Caco-2 (cell line): ENCODE measurements around the gene ATP8A2. TPM values are rescaled to one million over a fixed set of nuclear protein-coding genes. Genes with fewer than 3 reads are reported as not detected.

ENCODE experiments used
- BruUV-seq: library from RNA; stranded (reverse); fragments of 400-500 nt; replicated peaks from 2 replicates; lab custom pipeline; 2021; lab: Mats Ljungman, UMichigan
- CTCF ChIA-PET: fragments of 300-600 bp; sonication (Branson Sonifier 250); formaldehyde crosslinking; loops from one replicate; lab custom pipeline; 2022; ENCODE audit warnings: antibody characterized with exemption; lab: Charles Lee
- POLR2A ChIA-PET: fragments of 300-600 bp; sonication (Branson Sonifier 250); formaldehyde crosslinking; loops from one replicate; lab custom pipeline; 2022; ENCODE audit warnings: antibody characterized with exemption; lab: Charles Lee
- DNase-seq, 2 experiments: peaks; one replicate each; pipeline versions ENCODE4 v3.0.0 to v3.0.0-alpha.2; 2020 to 2022
- H3K27me3 ChIP-seq: replicated peaks from 2 replicates; pipeline ENCODE4 v1.6.0; 2011; ENCODE audit warnings: low read length; ENCODE audit not compliant: control insufficient read depth, insufficient read depth
- H3K36me3 ChIP-seq: 2 replicates; pipeline ENCODE4 v1.5.1; 2011; ENCODE audit warnings: low read length; ENCODE audit not compliant: control insufficient read depth, insufficient read depth
- H3K4me1 ChIP-seq: fragments of 250-450 bp; sonication (Bioruptor Pico); 2 replicates; pipeline ENCODE4 v1.5.1; 2020; ENCODE audit warnings: mild to moderate bottlenecking
- H3K4me3 ChIP-seq: 2 replicates; pipeline ENCODE4 v1.5.1; 2011; ENCODE audit warnings: low read depth, mild to moderate bottlenecking, control low read depth, low read length
- H3K9me3 ChIP-seq: fragments of 250-450 bp; sonication (Bioruptor Pico); 2 replicates; pipeline ENCODE4 v1.5.1; 2020; ENCODE audit warnings: mild to moderate bottlenecking, moderate library complexity
- H3K27ac Mint-ChIP-seq: one replicate; pipeline ENCODE4 v1.8.0; 2022; ENCODE audit warnings: mixed read lengths; ENCODE audit not compliant: unreplicated experiment
- H3K27me3 Mint-ChIP-seq: one replicate; pipeline ENCODE4 v1.8.0; 2022; ENCODE audit warnings: mixed read lengths; ENCODE audit not compliant: insufficient read depth, unreplicated experiment
- H3K36me3 Mint-ChIP-seq: one replicate; pipeline ENCODE4 v1.8.0; 2022; ENCODE audit warnings: mild to moderate bottlenecking, mixed read lengths; ENCODE audit not compliant: insufficient read depth, unreplicated experiment
- H3K4me1 Mint-ChIP-seq: one replicate; pipeline ENCODE4 v1.8.0; 2022; ENCODE audit warnings: low read depth, mixed read lengths; ENCODE audit not compliant: unreplicated experiment
- H3K4me3 Mint-ChIP-seq: one replicate; pipeline ENCODE4 v1.8.0; 2022; ENCODE audit warnings: mild to moderate bottlenecking, moderate library complexity, mixed read lengths; ENCODE audit not compliant: unreplicated experiment
- H3K9me3 Mint-ChIP-seq: one replicate; pipeline ENCODE4 v1.8.0; 2022; ENCODE audit warnings: mixed read lengths; ENCODE audit not compliant: unreplicated experiment
- CTCF ChIP-seq, 2 experiments: fragments of 200-600 bp in 1 of 2; IDR thresholded peaks; 1 replicate in 1 of 2; 2 replicates in 1 of 2; pipeline versions ENCODE4 v1.5.1 to v1.8.0; 2011 to 2022; ENCODE audit warnings: antibody characterized with exemption in 1 of 2, control low read depth in 1 of 2, inconsistent platforms in 1 of 2, low read depth in 1 of 2, low read length in 1 of 2, mild to moderate bottlenecking in 1 of 2, moderate library complexity in 1 of 2; ENCODE audit not compliant: insufficient read depth in 1 of 2, severe bottlenecking in 1 of 2, unreplicated experiment in 1 of 2
- intact Hi-C: fragments of 100-400 bp; cut with micrococcal nuclease; formaldehyde crosslinking; loops from one replicate; pipeline ENCODE4 v1.10.0; 2022; ENCODE audit not compliant: unreplicated experiment
- total RNA-seq: library from RNA; stranded (reverse); gene quantifications from 2 replicates; pipeline ENCODE4 v1.2.3, GENCODE V29; 2022

The ATP8A2 gene
- total RNA-seq, 1 experiment from 2014 or later = 0.05 TPM

- POLR2A ChIA-PET = no interaction called here
Measured at GRCh38 chr13:25806264-25806974, 434.6 kb downstream of the ATP8A2 start.

DNA sequence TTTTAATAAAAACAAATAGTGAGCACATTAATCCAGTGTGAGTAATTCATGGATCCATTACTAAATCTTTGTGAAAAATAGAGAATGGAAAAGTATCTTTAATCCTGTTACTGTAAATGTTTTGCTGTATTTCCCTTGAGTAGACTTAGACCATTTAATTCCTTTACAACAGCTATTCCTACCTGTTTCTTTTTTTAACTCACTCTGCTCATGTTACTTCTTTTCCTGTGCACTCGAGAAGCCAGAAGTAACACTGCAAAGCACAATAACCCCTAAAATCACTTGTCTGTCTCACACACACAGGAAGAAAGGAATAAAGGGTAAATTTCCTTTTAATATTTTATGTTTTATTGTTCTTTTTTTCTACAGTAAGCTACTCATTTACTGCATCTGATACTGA lies 435.8 kb downstream of the ATP8A2 start:
- DNase-seq = no peak
- Mint-ChIP-seq H3K4me3 (no peak overlapping the region), H3K36me3 (no peaks in the 10 kb centered on the region), H3K9me3 (peaks cover 11% of the 10 kb centered on the region), H3K4me1 (no peaks in the 10 kb centered on the region), H3K27me3 (peaks cover 15% of the 10 kb centered on the region), H3K27ac (no peak overlapping the region)
- intact Hi-C loops = no loop called here
- ChIA-PET CTCF (no interaction called here), POLR2A (no interaction called here)
- BruUV-seq = no TSS peak
- no peaks in the 10 kb centered on the region for H3K27me3 ChIP-seq
- H3K4me1 ChIP-seq = no peaks in the 10 kb centered on the region
- H3K36me3 ChIP-seq = no peaks in the 10 kb centered on the region
- TF ChIP-seq CTCF (IDR thresholded peaks at IDR 0.05; ENCODE audit: insufficient read depth in 1 of 2, low read depth in 1 of 2, low read length in 1 of 2, severe bottlenecking in 1 of 2, unreplicated experiment in 1 of 2) = no peak
- peaks cover 4% of the 10 kb centered on the region; the same call in 1 of the 2 replicates for H3K9me3 ChIP-seq
- no peak overlapping the region for H3K4me3 ChIP-seq

More at GRCh38 chr13:25806264-25806974, 434.6 kb downstream of the ATP8A2 start:
- no TSS peak for BruUV-seq
- Mint-ChIP-seq H3K4me3 (no peak overlapping the region), H3K27ac (no peak overlapping the region), H3K27me3 (peaks cover 17% of the 10 kb centered on the region), H3K9me3 (no peaks in the 10 kb centered on the region), H3K36me3 (no peaks in the 10 kb centered on the region), H3K4me1 (no peaks in the 10 kb centered on the region)
- CTCF ChIA-PET = no interaction called here
- Histone ChIP-seq H3K27me3 (no peaks in the 10 kb centered on the region), H3K36me3 (no peaks in the 10 kb centered on the region), H3K9me3 (no peaks in the 10 kb centered on the region), H3K4me1 (no peaks in the 10 kb centered on the region), H3K4me3 (no peak overlapping the region)
- DNase-seq = no peak
- intact Hi-C loops = no loop called here
- TF ChIP-seq CTCF (IDR thresholded peaks at IDR 0.05; ENCODE audit: insufficient read depth in 1 of 2, low read depth in 1 of 2, low read length in 1 of 2, severe bottlenecking in 1 of 2, unreplicated experiment in 1 of 2) = no peak

GRCh38 chr13:25811506-25811905 lies 439.7 kb downstream of the ATP8A2 start:
- no peaks in the 10 kb centered on the region for H3K36me3 Mint-ChIP-seq
- BruUV-seq = no TSS peak
- no peaks in the 10 kb centered on the region for H3K4me1 Mint-ChIP-seq
- ChIA-PET POLR2A (no interaction called here), CTCF (no interaction called here)
- H3K27me3 ChIP-seq = no peaks in the 10 kb centered on the region
- H3K9me3 Mint-ChIP-seq = peaks cover 12% of the 10 kb centered on the region
- no peak overlapping the region for H3K4me3 ChIP-seq
- H3K4me3 Mint-ChIP-seq = no peak overlapping the region
- H3K27me3 Mint-ChIP-seq = peaks cover 7% of the 10 kb centered on the region
- no peak for TF ChIP-seq CTCF (IDR thresholded peaks at IDR 0.05; ENCODE audit: insufficient read depth in 1 of 2, low read depth in 1 of 2, low read length in 1 of 2, severe bottlenecking in 1 of 2, unreplicated experiment in 1 of 2)
- intact Hi-C loops = no loop called here
- no peaks in the 10 kb centered on the region for H3K4me1 ChIP-seq
- no peak overlapping the region for H3K27ac Mint-ChIP-seq
- peaks cover 4% of the 10 kb centered on the region; the same call in 1 of the 2 replicates for H3K9me3 ChIP-seq
- H3K36me3 ChIP-seq = no peaks in the 10 kb centered on the region
- DNase-seq = no peak
